Astrocyte (in vitro differentiated cells and primary cell): ENCODE results near the gene CCNT2. TPM values are rescaled to one million over a fixed set of nuclear protein-coding genes. Genes with fewer than 3 reads are reported as not detected.

Source experiments
- DNase-seq: peaks from one replicate; pipeline ENCODE4 v3.0.0-alpha.2; 2010; ENCODE audit warnings: low read depth
- FAIRE-seq: peaks from 2 replicates; lab custom pipeline; 2011; peaks lifted over from hg19 to GRCh38; lab: Jason Lieb, UNC
- H2AFZ ChIP-seq: 2 replicates; pipeline ENCODE4 v1.6.0; 2012; ENCODE audit warnings: low read depth, low read length, inconsistent platforms
- H3K27ac ChIP-seq: 2 replicates; pipeline ENCODE4 v1.5.1; 2011; ENCODE audit warnings: low read depth, low read length, inconsistent platforms
- H3K27me3 ChIP-seq: 2 replicates; pipeline ENCODE4 v1.6.0; 2011; ENCODE audit warnings: low read length, inconsistent platforms; ENCODE audit not compliant: insufficient read depth
- H3K36me3 ChIP-seq: 2 replicates; pipeline ENCODE4 v1.5.1; 2011; ENCODE audit warnings: low read length, inconsistent platforms; ENCODE audit not compliant: insufficient read depth
- H3K4me1 ChIP-seq: 2 replicates; pipeline ENCODE4 v1.5.1; 2011; ENCODE audit warnings: low read length, inconsistent platforms; ENCODE audit not compliant: insufficient read depth
- H3K4me2 ChIP-seq: 2 replicates; pipeline ENCODE4 v1.6.0; 2012; ENCODE audit warnings: low read length, inconsistent platforms
- H3K4me3 ChIP-seq: 2 replicates; pipeline ENCODE4 v1.5.1; 2011; ENCODE audit warnings: low read depth, mild to moderate bottlenecking, low read length, inconsistent platforms; ENCODE audit not compliant: insufficient read depth
- H3K79me2 ChIP-seq: 2 replicates; pipeline ENCODE4 v1.6.0; 2012; ENCODE audit warnings: mild to moderate bottlenecking, low read length, inconsistent platforms; ENCODE audit not compliant: insufficient read depth
- H3K9ac ChIP-seq: 2 replicates; pipeline ENCODE4 v1.6.0; 2012; ENCODE audit warnings: mild to moderate bottlenecking, low read length, inconsistent platforms
- H3K9me3 ChIP-seq: 2 replicates; pipeline ENCODE4 v1.5.1; 2012; ENCODE audit warnings: low read depth, mild to moderate bottlenecking, low read length, inconsistent platforms; ENCODE audit not compliant: insufficient read depth
- H4K20me1 ChIP-seq: 2 replicates; pipeline ENCODE4 v1.6.0; 2012; ENCODE audit warnings: low read length, inconsistent platforms; ENCODE audit not compliant: insufficient read depth
- H3K27ac Mint-ChIP-seq: one replicate; pipeline ENCODE4 v1.8.0; 2021; ENCODE audit warnings: mild to moderate bottlenecking, mixed read lengths; ENCODE audit not compliant: unreplicated experiment
- H3K27me3 Mint-ChIP-seq: one replicate; pipeline ENCODE4 v1.8.0; 2021; ENCODE audit warnings: low read depth, mixed read lengths; ENCODE audit not compliant: unreplicated experiment
- H3K36me3 Mint-ChIP-seq: one replicate; pipeline ENCODE4 v1.8.0; 2021; ENCODE audit warnings: low read depth, mixed read lengths; ENCODE audit not compliant: unreplicated experiment
- H3K4me1 Mint-ChIP-seq: one replicate; pipeline ENCODE4 v1.8.0; 2021; ENCODE audit warnings: low read depth, mixed read lengths; ENCODE audit not compliant: unreplicated experiment
- H3K4me3 Mint-ChIP-seq: one replicate; pipeline ENCODE4 v1.8.0; 2021; ENCODE audit warnings: mild to moderate bottlenecking, moderate library complexity, mixed read lengths; ENCODE audit not compliant: unreplicated experiment
- H3K9me3 Mint-ChIP-seq: one replicate; pipeline ENCODE4 v1.8.0; 2021; ENCODE audit warnings: mild to moderate bottlenecking, mixed read lengths; ENCODE audit not compliant: unreplicated experiment
- EZH2 ChIP-seq: IDR thresholded peaks from 2 replicates; pipeline ENCODE4 v1.6.1; 2012; ENCODE audit warnings: mild to moderate bottlenecking, low read length, inconsistent platforms; ENCODE audit not compliant: insufficient read depth
- total RNA-seq: library from RNA; stranded (reverse); gene quantifications from 2 replicates; pipeline ENCODE4 v1.2.1, GENCODE V29; 2021
- TF ChIP-seq, protein P1 (sequence below): IDR thresholded peaks from 2 replicates; pipeline ENCODE4 v1.5.1; 2011; ENCODE audit warnings: low read depth, mild to moderate bottlenecking, inconsistent platforms, low read length, moderate library complexity; ENCODE audit not compliant: insufficient read depth

CCNT2 gene
- total RNA-seq, 1 donor from 2014 or later = 33.2 TPM

DNA sequence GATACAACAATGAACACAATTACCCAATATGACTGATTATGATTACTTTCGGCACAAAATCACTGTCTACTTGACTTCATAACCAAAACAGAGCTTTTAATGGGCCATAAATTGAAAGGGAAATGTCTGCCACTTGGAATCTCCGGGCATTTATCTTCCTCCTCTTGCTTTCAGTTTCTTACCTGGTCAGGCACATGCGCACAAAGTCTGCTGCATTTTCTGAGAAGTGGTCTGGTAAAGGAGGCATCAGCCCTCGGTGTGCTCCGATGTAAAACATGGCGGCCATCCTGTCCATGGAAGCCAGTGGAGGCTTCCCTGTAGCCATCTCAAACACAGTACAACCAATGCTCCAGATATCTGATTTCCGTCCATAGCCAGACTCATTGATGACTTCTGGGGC is 62.0 kb downstream of the CCNT2 start:
- Histone ChIP-seq H3K27ac (no peak overlapping the region), H2AFZ (no peak overlapping the region), H3K9me3 (no peaks in the 10 kb centered on the region), H3K79me2 (no peaks in the 10 kb centered on the region), H3K9ac (no peak overlapping the region), H3K4me2 (no peak overlapping the region), H3K36me3 (no peaks in the 10 kb centered on the region), H3K4me1 (no peaks in the 10 kb centered on the region), H3K4me3 (no peak overlapping the region), H3K27me3 (no peaks in the 10 kb centered on the region), H4K20me1 (no peaks in the 10 kb centered on the region)
- Mint-ChIP-seq H3K27me3 (peaks cover 6% of the 10 kb centered on the region), H3K4me1 (no peaks in the 10 kb centered on the region), H3K9me3 (peaks cover 2% of the 10 kb centered on the region), H3K36me3 (no peaks in the 10 kb centered on the region), H3K4me3 (no peak overlapping the region), H3K27ac (no peak overlapping the region)
- DNase-seq (no peak), FAIRE-seq (no peak)
- TF ChIP-seq, protein P1, sequence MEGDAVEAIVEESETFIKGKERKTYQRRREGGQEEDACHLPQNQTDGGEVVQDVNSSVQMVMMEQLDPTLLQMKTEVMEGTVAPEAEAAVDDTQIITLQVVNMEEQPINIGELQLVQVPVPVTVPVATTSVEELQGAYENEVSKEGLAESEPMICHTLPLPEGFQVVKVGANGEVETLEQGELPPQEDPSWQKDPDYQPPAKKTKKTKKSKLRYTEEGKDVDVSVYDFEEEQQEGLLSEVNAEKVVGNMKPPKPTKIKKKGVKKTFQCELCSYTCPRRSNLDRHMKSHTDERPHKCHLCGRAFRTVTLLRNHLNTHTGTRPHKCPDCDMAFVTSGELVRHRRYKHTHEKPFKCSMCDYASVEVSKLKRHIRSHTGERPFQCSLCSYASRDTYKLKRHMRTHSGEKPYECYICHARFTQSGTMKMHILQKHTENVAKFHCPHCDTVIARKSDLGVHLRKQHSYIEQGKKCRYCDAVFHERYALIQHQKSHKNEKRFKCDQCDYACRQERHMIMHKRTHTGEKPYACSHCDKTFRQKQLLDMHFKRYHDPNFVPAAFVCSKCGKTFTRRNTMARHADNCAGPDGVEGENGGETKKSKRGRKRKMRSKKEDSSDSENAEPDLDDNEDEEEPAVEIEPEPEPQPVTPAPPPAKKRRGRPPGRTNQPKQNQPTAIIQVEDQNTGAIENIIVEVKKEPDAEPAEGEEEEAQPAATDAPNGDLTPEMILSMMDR = no peak
- TF ChIP-seq EZH2 = no peak

DNA sequence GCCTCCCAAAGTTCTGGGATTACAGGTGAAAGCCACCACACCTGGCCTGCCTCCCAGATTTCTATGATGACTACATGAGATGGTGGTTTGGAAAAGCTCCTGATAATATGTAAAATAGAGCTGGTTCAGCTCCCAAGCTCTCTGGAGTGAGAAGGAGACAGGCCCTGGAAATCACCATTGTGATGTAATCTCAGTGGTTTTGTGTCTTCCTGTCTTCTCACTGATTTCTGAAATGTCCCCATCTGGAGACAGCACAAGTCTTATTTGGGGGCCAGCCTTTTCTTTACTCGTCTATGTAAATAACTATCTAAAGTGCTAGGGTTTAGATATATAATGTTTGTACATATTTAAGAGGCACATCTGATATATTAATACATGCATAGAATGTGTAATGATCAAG is 64.0 kb downstream of the CCNT2 start:
- Histone ChIP-seq H3K4me1 (no peaks in the 10 kb centered on the region), H3K9me3 (no peaks in the 10 kb centered on the region), H4K20me1 (no peaks in the 10 kb centered on the region), H3K79me2 (no peaks in the 10 kb centered on the region), H2AFZ (no peak overlapping the region), H3K4me2 (no peak overlapping the region), H3K27ac (no peak overlapping the region), H3K36me3 (no peaks in the 10 kb centered on the region), H3K4me3 (no peak overlapping the region), H3K9ac (no peak overlapping the region), H3K27me3 (peaks cover 10% of the 10 kb centered on the region)
- FAIRE-seq (no peak), DNase-seq (no peak)
- H3K9me3 Mint-ChIP-seq = peaks cover 2% of the 10 kb centered on the region
- H3K27me3 Mint-ChIP-seq = peaks cover 13% of the 10 kb centered on the region
- no peaks in the 10 kb centered on the region for H3K36me3 Mint-ChIP-seq
- H3K4me1 Mint-ChIP-seq = no peaks in the 10 kb centered on the region
- no peak overlapping the region for H3K4me3 Mint-ChIP-seq
- TF ChIP-seq EZH2 = no peak
- no peak overlapping the region for H3K27ac Mint-ChIP-seq

DNA sequence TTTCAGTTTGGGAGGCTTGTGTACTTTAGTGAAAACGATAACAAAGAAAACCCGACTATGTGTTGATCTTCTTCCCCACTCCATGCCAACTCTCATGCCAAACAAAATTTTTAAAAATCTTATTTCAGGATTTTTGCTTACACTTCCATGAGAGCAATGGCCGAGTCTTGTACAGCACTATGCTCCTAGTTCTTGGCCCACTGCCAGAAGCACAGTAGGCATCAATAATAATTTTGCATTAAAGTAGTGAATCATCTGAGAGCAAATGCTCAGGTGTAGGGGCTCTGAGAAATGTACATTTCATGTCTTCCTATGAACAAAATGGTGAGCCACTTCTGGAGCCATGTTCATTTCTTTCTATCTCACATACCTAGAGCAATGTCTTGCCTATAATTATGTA is 66.4 kb downstream of the CCNT2 start:
- Mint-ChIP-seq H3K4me1 (no peaks in the 10 kb centered on the region), H3K9me3 (no peaks in the 10 kb centered on the region), H3K27me3 (peaks cover 13% of the 10 kb centered on the region), H3K27ac (no peak overlapping the region), H3K36me3 (no peaks in the 10 kb centered on the region), H3K4me3 (no peak overlapping the region)
- no peaks in the 10 kb centered on the region for H3K4me1 ChIP-seq
- FAIRE-seq (no peak), DNase-seq (no peak)
- no peaks in the 10 kb centered on the region for H3K36me3 ChIP-seq
- no peak overlapping the region for H3K27ac ChIP-seq
- no peak overlapping the region for H3K4me2 ChIP-seq
- H2AFZ ChIP-seq = no peak overlapping the region
- H4K20me1 ChIP-seq = no peaks in the 10 kb centered on the region
- H3K79me2 ChIP-seq = no peaks in the 10 kb centered on the region
- peaks cover 10% of the 10 kb centered on the region for H3K27me3 ChIP-seq
- no peak for TF ChIP-seq EZH2
- TF ChIP-seq, protein P1 = no peak
- H3K9ac ChIP-seq = no peak overlapping the region
- H3K4me3 ChIP-seq = no peak overlapping the region
- H3K9me3 ChIP-seq = no peaks in the 10 kb centered on the region
